ENCODE results near the gene SEZ6L. TPM values are rescaled to one million over a fixed set of nuclear protein-coding genes. Genes with fewer than 3 reads are reported as not detected.

SEZ6L gene
- polyA plus RNA-seq, 1 donor from 2014 or later = 31.9 TPM

GRCh38 chr22:26394777-26395176, 225.5 kb downstream of the SEZ6L start:
- Histone ChIP-seq H3K27me3 (ENCODE audit: insufficient read depth, low read depth, low read length) (no peaks in the 10 kb centered on the region), H3K79me2 (replicated peaks; ENCODE audit: insufficient read depth, low read length) (no peaks in the 10 kb centered on the region), H3K9me2 (ENCODE audit: insufficient read depth, low read length) (no peaks in the 10 kb centered on the region), H2AFZ (ENCODE audit: low read depth, low read length) (no peak overlapping the region), H3K4me2 (ENCODE audit: low read length) (no peak overlapping the region), H3K9me3 (ENCODE audit: low read length) (no peaks in the 10 kb centered on the region), H3K9ac (ENCODE audit: low read length) (no peak overlapping the region), H4K20me1 (ENCODE audit: insufficient read depth) (no peaks in the 10 kb centered on the region), H3K27ac (ENCODE audit: low read length) (no peak overlapping the region), H3F3A (ENCODE audit: insufficient read depth, low read length, poor library complexity, severe bottlenecking) (no peaks in the 10 kb centered on the region), H3K4me3 (ENCODE audit: low read length) (no peak overlapping the region), H3K36me3 (ENCODE audit: insufficient read depth, low read length) (no peaks in the 10 kb centered on the region)
- TF ChIP-seq, protein P1, sequence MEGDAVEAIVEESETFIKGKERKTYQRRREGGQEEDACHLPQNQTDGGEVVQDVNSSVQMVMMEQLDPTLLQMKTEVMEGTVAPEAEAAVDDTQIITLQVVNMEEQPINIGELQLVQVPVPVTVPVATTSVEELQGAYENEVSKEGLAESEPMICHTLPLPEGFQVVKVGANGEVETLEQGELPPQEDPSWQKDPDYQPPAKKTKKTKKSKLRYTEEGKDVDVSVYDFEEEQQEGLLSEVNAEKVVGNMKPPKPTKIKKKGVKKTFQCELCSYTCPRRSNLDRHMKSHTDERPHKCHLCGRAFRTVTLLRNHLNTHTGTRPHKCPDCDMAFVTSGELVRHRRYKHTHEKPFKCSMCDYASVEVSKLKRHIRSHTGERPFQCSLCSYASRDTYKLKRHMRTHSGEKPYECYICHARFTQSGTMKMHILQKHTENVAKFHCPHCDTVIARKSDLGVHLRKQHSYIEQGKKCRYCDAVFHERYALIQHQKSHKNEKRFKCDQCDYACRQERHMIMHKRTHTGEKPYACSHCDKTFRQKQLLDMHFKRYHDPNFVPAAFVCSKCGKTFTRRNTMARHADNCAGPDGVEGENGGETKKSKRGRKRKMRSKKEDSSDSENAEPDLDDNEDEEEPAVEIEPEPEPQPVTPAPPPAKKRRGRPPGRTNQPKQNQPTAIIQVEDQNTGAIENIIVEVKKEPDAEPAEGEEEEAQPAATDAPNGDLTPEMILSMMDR (IDR thresholded peaks at IDR 0.05; ENCODE audit: poor library complexity, severe bottlenecking) = no peak

DNA sequence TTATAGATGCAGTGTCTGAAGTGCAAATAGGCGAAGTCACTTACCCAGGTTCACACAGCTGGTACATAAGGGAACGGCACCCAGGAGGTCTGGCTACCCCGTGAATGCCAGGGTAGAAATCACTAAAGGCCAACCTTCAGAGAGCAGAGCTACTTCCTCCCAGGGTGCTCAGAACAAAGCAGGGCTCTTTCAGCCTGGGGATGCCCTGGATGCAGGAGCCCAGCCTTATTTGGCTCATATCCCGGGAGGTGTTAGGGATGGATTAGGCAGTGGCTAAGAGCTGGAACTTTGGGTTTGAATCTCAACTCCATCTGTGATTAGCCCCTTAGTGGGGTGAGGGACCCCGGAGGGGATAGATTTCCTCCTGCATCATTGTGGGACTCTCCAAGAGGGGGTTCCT, 226.7 kb downstream of the SEZ6L start:
- no peaks in the 10 kb centered on the region for H3K9me3 ChIP-seq (ENCODE audit: low read length)
- H4K20me1 ChIP-seq (ENCODE audit: insufficient read depth) = no peaks in the 10 kb centered on the region
- H3K36me3 ChIP-seq (ENCODE audit: insufficient read depth, low read length) = no peaks in the 10 kb centered on the region
- no peak overlapping the region for H3K27ac ChIP-seq (ENCODE audit: low read length)
- H3K4me3 ChIP-seq (ENCODE audit: low read length) = no peak overlapping the region
- no peak overlapping the region for H3K4me2 ChIP-seq (ENCODE audit: low read length)
- H3F3A ChIP-seq (ENCODE audit: insufficient read depth, low read length, poor library complexity, severe bottlenecking) = no peaks in the 10 kb centered on the region
- no peak overlapping the region for H2AFZ ChIP-seq (ENCODE audit: low read depth, low read length)
- H3K79me2 ChIP-seq (replicated peaks; ENCODE audit: insufficient read depth, low read length) = no peaks in the 10 kb centered on the region
- H3K9me2 ChIP-seq (ENCODE audit: insufficient read depth, low read length) = no peaks in the 10 kb centered on the region
- no peaks in the 10 kb centered on the region for H3K27me3 ChIP-seq (ENCODE audit: insufficient read depth, low read depth, low read length)
- TF ChIP-seq POLR2AphosphoS5 (IDR thresholded peaks at IDR 0.05) = no peak
- TF ChIP-seq, protein P1 (IDR thresholded peaks at IDR 0.05; ENCODE audit: poor library complexity, severe bottlenecking) = no peak
- TF ChIP-seq EP300 (conservative IDR thresholded peaks at IDR 0.05; ENCODE audit: poor library complexity, severe bottlenecking) = no peak
- TF ChIP-seq REST (IDR thresholded peaks at IDR 0.05; ENCODE audit: borderline replicate concordance) = no peak
- no peak for TF ChIP-seq SMC3 (conservative IDR thresholded peaks at IDR 0.05; ENCODE audit: poor library complexity)
- TF ChIP-seq RAD21 (conservative IDR thresholded peaks at IDR 0.05) = no peak
- no peak for TF ChIP-seq TAF1 (IDR thresholded peaks at IDR 0.05; ENCODE audit: low read depth)
- no peak overlapping the region for H3K9ac ChIP-seq (ENCODE audit: low read length)

All from neural cell (in vitro differentiated cells).